Heart left ventricle (tissue), 13 donors: Measurements from ENCODE around the gene DNM3.

ENCODE experiments used
- CTCF ChIP-seq, 12 donors: fragments of 200-600 bp; sonication (generic) in 4 of 12; IDR thresholded peaks; one replicate each; pipeline versions ENCODE4 v1.5.0 to v1.8.0; 2018 to 2022; ENCODE audit warnings: antibody characterized with exemption in 12 of 12, mild to moderate bottlenecking in 5 of 12
- POLR2A ChIP-seq, 2 donors: fragments of 450-650 bp; IDR thresholded peaks; one replicate each; pipeline ENCODE4 v1.6.1; 2017; ENCODE audit warnings: antibody characterized with exemption in 2 of 2, mild to moderate bottlenecking in 2 of 2, moderate library complexity in 2 of 2
- donor health status: ischemic (EF 13 %, LVEDD 7.1; RV severe dilation, severe dysfunction).
- donor health status: DM: no; HTN: yes; CAD: no.
- donor health status: DM: no; HTN: no; CAD: no.
- donor health status: ischemic (EF 25% LVEDD 6.9; RV normal size, moderate dysfunction).
- donor health status: ischemic (EF 25% LVEDD 5.7; RV mildly dilated, moderate dysfunction).
- donor health status: ischemic (EF 35%, LVEDD 5.7; RV mildly dilated, moderate dysfunction).
- donor health status: nonischemic (EF 11% LVEDD 7.7; RV severe dilation, severe dysfunction).
- donor health status: DM: yes; HTN: yes; CAD: no.
- donor health status: PGD.
- donor health status: ischemic (EF 29% LVEDD 5.4; RV normal size, mild dysfunction).
- donor health status: nonischemic (EF 23%, LVEDD 6.1; RV moderate dilation, normal function).

- no peak for TF ChIP-seq CTCF (IDR thresholded peaks at IDR 0.05)
- no peak for TF ChIP-seq POLR2A (IDR thresholded peaks at IDR 0.05)
These were observed 428.3 kb downstream of the DNM3 start for GRCh38 chr1:172269644-172270043.
